22Rv1 (cell line): ENCODE data around the gene IGSF6.
A peak's percentile ranks its signal among the peaks of the same experiment; 100 is the strongest.

Experiments used
- H3K27ac ChIP-seq: fragments of 450-650 bp; 2 replicates; pipeline ENCODE4 v1.5.1; 2017
- ZFX ChIP-seq: fragments of 450-650 bp; IDR thresholded peaks from 2 replicates; pipeline ENCODE4 v1.6.1; 2017; ENCODE audit warnings: antibody characterized with exemption, borderline replicate concordance
- TF ChIP-seq, protein P1 (sequence below): fragments of 450-650 bp; IDR thresholded peaks from 2 replicates; pipeline ENCODE4 v1.5.1; 2017; ENCODE audit warnings: mild to moderate bottlenecking

IGSF6 gene

GRCh38 chr16:21625026-21625425, 27.4 kb downstream of the IGSF6 start:
- TF ChIP-seq, protein P1, sequence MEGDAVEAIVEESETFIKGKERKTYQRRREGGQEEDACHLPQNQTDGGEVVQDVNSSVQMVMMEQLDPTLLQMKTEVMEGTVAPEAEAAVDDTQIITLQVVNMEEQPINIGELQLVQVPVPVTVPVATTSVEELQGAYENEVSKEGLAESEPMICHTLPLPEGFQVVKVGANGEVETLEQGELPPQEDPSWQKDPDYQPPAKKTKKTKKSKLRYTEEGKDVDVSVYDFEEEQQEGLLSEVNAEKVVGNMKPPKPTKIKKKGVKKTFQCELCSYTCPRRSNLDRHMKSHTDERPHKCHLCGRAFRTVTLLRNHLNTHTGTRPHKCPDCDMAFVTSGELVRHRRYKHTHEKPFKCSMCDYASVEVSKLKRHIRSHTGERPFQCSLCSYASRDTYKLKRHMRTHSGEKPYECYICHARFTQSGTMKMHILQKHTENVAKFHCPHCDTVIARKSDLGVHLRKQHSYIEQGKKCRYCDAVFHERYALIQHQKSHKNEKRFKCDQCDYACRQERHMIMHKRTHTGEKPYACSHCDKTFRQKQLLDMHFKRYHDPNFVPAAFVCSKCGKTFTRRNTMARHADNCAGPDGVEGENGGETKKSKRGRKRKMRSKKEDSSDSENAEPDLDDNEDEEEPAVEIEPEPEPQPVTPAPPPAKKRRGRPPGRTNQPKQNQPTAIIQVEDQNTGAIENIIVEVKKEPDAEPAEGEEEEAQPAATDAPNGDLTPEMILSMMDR, result no peak
- no peak for TF ChIP-seq ZFX
- no peak overlapping the region for H3K27ac ChIP-seq

- H3K27ac ChIP-seq, result no peak overlapping the region
- TF ChIP-seq, protein P1, result no peak
- TF ChIP-seq ZFX, result no peak
Observed at GRCh38 chr16:21622545-21622944, 29.9 kb downstream of the IGSF6 start.

- no peak overlapping the region for H3K27ac ChIP-seq
- no peak for TF ChIP-seq ZFX
- TF ChIP-seq, protein P1, result no peak
Observed at GRCh38 chr16:21620592-21620991, 31.8 kb downstream of the IGSF6 start.

DNA sequence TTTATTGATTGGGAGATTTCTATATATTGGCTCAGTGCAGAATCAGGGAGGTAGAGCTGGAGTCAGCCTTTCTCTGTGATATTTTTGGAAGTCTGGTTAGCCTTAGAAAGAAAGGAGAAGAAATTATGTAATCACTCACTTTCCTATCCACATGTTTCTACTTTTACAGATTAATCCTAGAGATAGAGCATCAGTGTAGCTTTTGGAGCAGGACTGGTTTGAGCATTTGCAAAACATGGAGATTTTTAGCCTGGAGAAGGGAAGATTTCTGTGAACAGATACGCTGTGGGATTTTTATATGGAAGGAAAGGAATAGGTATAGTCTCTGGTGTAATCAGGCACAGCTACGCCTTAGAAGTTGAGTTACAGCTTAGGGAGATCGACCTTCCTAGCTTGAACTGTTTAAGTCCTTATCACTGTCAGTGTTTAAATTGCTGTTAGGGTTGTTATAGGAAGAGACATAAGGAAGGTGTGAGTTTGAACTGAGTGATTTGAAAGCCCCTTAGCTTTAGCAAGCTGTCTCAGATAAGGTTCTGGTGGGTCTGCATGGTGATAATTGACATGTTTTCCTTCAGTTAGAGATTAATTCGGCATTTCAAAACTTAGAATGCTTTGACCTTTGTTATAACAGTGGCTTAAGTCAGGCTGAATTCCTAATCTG, 32.5 kb downstream of the IGSF6 start:
- no peak for TF ChIP-seq ZFX
- TF ChIP-seq, protein P1, result no peak
- no peak overlapping the region for H3K27ac ChIP-seq

- H3K27ac ChIP-seq, result no peak overlapping the region
- TF ChIP-seq, protein P1, result no peak
- TF ChIP-seq ZFX, result no peak
Observed at GRCh38 chr16:21618281-21618680, 34.1 kb downstream of the IGSF6 start.

DNA sequence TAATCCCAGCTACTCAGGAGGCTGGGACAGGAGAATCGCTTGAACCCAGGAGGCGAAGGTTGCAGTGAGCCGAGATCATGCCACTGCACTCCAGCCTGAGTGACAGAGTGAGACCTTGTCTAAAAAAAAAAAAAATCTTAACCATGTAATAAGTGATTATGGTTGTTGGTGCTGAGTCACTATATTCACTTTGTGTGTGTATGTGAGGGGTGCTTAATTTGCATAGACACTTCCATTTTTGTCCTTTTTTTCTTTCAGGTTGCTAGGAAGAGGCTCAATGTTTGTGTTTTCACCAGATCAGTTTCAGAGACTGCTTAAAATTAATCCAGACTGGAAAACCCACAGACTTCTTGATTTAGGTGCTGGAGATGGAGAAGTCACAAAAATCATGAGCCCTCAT, 34.8 kb downstream of the IGSF6 start:
- no peak overlapping the region for H3K27ac ChIP-seq
- no peak for TF ChIP-seq ZFX
- TF ChIP-seq, protein P1, result no peak

DNA sequence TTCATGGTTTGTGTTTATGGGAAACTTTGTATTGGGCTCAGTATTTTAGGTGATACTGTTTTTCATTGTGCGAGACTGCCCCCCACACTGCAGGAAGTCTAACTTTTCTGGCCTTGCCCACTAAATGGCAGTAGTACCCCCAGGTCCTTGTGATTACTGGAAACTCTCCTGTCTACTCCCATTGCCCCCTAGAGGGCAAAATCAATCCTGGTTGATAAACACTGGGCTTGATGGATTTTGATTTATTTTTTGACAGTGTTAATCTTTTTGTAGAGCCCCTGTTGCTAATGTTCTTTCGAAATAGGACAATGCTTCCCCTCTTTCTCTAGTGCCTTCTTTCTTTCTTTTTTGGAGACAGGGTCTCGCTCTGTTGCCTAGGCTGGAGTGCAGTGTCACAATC, 37.5 kb downstream of the IGSF6 start:
- TF ChIP-seq, protein P1, result peak; percentile 33
- no peak for TF ChIP-seq ZFX
- H3K27ac ChIP-seq, result no peak overlapping the region
